DMS79 (cell line): ENCODE data around the gene MAD1L1.

ENCODE experiments used
- DNase-seq: peaks from one replicate; lab custom pipeline; 2025; lab: John Stamatoyannopoulos, UW

MAD1L1 gene

GRCh38 chr7:1875392-1876199 is 357.1 kb downstream of the MAD1L1 start:
- DNase-seq, result peak; percentile 19

- peak; percentile 80 for DNase-seq
These were observed 358.0 kb downstream of the MAD1L1 start for GRCh38 chr7:1874590-1875391.

GRCh38 chr7:1873857-1874589 is 358.7 kb downstream of the MAD1L1 start:
- DNase-seq, result no peak

GRCh38 chr7:1873421-1873820 is 359.3 kb downstream of the MAD1L1 start:
- DNase-seq, result no peak

- DNase-seq, result no peak
These were observed 359.7 kb downstream of the MAD1L1 start for GRCh38 chr7:1873070-1873405.

- no peak for DNase-seq
These were observed 360.3 kb downstream of the MAD1L1 start for GRCh38 chr7:1872191-1873069.

- DNase-seq, result no peak
These were observed 363.2 kb downstream of the MAD1L1 start for GRCh38 chr7:1869452-1870130.

- no peak for DNase-seq
These were observed 364.1 kb downstream of the MAD1L1 start for GRCh38 chr7:1868516-1869165.

GRCh38 chr7:1867370-1868260 is 365.1 kb downstream of the MAD1L1 start:
- DNase-seq, result no peak

GRCh38 chr7:1866601-1867000 is 366.1 kb downstream of the MAD1L1 start:
- no peak for DNase-seq

GRCh38 chr7:1865571-1866255 is 367.0 kb downstream of the MAD1L1 start:
- no peak for DNase-seq

GRCh38 chr7:1865000-1865555 is 367.7 kb downstream of the MAD1L1 start:
- no peak for DNase-seq

- no peak for DNase-seq
These were observed 368.4 kb downstream of the MAD1L1 start for GRCh38 chr7:1864161-1864940.

- no peak for DNase-seq
These were observed 369.4 kb downstream of the MAD1L1 start for GRCh38 chr7:1863091-1863900.

- DNase-seq, result no peak
These were observed 370.2 kb downstream of the MAD1L1 start for GRCh38 chr7:1862560-1862959.

- DNase-seq, result no peak
These were observed 370.8 kb downstream of the MAD1L1 start for GRCh38 chr7:1861799-1862458.
